ENCODE results near the gene TUBB4B.
"Not testable (repeated sequence)": the region's sequence is repeated elsewhere in the genome, so short reads cannot be mapped to it uniquely, and the experiment has no call there.

The TUBB4B gene

DNA sequence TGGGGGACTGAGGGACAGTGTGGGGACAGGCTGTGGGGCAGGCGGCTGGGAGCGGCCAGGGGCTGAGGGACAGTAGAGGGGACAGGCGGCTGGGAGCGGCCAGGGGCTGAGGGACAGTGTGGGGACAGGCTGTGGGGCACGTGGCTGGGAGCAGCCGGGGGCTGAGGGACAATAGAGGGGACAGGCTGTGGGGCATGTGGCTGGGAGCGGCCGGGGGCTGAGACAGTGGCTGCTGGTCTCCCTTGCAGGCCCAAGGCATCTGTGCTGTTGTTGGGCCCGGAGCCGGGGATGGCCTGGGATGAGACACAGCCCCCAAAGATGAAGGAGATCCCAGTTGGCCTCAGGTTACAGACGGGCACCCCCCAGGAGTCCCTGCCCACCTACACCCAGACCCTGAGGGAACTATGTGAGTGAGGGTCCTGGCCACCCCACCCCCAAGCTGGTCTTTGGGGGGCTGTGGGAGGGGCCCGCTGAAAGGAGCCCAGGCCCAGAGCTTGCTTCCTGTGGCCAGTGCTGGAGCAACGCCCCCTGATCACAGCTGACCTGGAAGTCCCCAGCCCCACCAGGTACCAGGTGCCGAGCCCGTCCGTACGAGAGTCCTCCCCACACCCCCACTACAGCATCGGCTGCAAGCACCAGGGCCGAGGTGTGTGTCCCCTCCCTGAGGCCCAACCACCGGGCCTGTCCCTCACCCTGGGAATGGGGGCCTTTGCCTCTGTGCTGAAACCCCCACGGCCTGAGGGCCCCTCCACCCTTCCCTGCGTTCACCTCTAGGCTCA lies 10.6 kb downstream of the TUBB4B start:
- no peak for DNase-seq (ENCODE audit: low read depth, low spot score)

- no peak for DNase-seq (ENCODE audit: low read depth, low spot score)
Observed at GRCh38 chr9:137252555-137253506, 11.7 kb downstream of the TUBB4B start.

- no peak for DNase-seq (ENCODE audit: low read depth, low spot score)
Observed at GRCh38 chr9:137253717-137254623, 12.9 kb downstream of the TUBB4B start.

DNA sequence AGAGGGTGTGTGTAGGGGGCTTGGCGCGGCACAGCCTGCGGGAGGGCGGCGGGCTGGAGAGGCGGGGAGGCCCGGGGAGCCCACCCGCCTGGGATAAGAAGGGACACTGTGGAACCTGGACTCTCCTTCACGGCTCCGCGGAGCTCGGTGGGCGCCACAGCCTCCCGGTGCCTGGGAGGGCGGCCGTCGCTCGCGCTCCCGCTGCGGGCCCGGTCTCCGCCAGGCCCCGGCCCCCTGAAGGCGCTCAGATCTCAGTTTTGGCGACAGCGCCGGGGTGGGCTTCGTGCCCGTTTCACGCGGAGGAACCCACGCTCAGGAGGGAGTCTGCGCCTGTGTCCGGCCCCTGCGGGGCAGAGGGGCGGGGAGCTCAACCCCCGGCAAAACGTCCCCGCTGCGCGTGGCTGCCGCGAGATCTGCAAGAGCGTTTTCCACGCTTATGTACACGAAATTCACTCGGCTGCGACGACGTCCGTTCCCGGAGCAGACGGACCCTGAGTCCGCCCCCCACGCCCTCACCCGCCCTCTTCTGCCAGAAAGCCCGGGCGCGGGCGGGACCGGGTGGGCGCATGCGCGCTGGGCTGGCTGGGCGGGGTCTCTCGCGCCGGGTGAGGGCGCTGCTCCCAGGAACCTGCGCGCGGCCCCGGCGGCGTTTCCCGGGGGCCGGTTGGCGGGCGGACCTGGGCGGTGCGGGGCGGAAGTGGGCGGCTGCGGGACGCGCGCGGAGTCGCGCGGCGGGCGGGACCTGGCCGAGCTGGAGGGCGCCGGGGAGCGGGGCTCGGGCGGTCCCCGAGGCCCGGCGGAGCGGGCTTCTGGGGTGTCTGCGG lies 13.7 kb downstream of the TUBB4B start, which contains the start of gene NELFB:
Gene NELFB, plus strand, starts transcription at position 704 of the 824 bp plus-strand sequence.
- DNase-seq (ENCODE audit: low read depth, low spot score) = no peak

GRCh38 chr9:137255448-137256114 lies 14.5 kb downstream of the TUBB4B start:
- no peak for DNase-seq (ENCODE audit: low read depth, low spot score)

DNA sequence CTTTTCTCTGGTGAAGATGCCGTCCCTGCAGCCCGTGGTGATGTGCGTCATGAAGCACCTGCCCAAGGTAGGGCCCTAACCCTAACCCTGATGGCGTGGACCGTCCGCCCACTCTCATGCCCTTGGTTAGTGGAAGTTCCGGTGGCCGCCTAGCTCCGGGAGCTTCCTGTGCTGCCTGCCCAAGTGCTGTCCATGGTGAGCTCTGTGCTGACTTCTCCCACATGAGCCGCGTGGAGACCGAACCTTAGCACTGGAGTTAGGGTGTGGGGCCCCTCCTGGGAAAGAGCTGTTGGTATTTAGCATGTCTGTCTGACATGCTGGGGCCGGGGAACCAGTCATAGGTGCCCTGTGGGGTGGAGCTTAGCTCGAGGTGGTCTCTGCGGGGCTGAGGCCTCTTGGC lies 15.3 kb downstream of the TUBB4B start:
- DNase-seq (ENCODE audit: low read depth, low spot score) = no peak

DNA sequence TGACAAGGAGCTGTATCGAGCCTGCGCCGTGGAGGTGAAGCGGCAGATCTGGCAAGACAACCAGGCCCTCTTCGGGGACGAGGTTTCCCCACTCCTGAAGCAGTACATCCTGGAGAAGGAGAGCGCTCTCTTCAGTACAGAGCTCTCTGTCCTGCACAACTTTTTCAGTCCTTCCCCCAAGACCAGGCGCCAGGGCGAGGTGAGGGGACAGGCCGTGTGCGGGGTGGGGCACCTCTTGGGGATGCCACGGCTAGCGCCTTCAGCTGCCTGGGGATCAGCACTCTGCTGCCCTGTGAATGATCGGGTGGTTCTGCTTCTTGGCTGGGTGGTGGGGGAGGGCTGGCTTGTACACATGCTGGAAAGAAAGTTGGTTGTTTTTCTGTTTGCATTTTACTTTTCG lies 15.8 kb downstream of the TUBB4B start:
- DNase-seq (ENCODE audit: low read depth, low spot score) = no peak

GRCh38 chr9:137262173-137262908 lies 21.3 kb downstream of the TUBB4B start:
- DNase-seq (ENCODE audit: low read depth, low spot score) = not testable (repeated sequence)

GRCh38 chr9:137262909-137263285 lies 21.8 kb downstream of the TUBB4B start:
- no peak for DNase-seq (ENCODE audit: low read depth, low spot score)

GRCh38 chr9:137263506-137263905 lies 22.4 kb downstream of the TUBB4B start:
- no peak for DNase-seq (ENCODE audit: low read depth, low spot score)

DNA sequence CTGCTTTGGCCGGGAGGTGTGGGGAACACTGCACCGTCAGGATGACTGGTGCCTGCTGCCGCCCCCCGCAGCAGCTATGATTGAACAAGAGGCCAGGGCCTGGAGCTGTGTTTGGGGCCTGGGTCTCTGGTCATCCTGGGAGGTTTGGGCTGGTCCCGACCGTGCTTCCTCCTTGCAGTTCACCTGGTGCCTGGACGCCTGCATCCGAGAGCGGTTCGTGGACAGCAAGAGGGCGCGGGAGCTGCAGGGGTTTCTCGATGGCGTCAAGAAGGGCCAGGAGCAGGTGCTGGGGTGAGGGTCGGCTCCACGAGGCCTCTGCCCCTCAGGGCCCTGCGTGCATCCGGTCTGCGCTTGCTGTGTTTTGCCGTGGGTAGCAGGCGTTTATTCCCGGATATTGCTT lies 23.0 kb downstream of the TUBB4B start:
- no peak for DNase-seq (ENCODE audit: low read depth, low spot score)

DNA sequence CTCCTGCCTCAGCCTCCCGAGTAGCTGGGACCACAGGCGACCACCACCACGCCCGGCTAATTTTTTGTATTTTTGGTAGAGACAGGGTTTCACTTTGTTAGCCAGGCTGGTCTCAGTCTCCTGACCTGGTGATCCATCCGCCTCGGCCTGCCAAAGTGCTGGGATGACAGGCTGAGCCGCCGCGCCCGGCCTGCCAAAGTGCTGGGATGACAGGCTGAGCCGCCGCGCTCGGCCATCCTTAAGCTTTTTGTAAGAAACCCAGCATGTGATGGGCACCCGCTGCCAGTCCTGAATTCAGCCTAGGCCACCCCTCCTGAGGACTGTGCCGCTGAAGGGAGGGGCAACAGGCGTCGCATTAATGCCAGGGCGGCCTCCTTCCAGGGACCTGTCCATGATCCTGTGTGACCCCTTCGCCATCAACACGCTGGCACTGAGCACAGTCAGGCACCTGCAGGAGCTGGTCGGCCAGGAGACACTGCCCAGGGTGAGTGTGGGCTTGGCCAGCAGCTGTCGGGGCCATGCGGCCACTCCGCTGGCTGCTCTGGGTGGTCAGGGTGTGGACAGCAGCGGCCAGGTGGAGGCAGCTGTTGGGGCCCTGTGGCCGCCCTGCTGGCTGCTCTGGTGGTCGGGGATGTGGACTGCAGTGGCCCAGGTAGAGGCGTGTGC lies 24.5 kb downstream of the TUBB4B start:
- DNase-seq (ENCODE audit: low read depth, low spot score) = no peak

DNA sequence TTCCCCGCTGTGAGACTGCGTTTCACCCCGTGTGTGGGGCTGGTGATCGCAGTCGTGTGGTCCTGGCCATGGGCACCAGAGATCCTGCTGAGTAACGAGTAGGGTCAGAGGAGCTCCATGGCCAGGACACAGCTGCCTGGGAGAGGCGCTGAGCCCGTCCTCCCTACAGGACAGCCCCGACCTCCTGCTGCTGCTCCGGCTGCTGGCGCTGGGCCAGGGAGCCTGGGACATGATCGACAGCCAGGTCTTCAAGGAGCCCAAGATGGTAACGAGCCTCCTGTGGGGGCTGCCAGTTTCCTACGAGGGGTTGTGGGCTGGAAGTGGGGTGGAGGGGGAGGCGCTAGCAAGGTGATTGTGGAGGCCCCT lies 25.1 kb downstream of the TUBB4B start:
- DNase-seq (ENCODE audit: low read depth, low spot score) = no peak

DNA sequence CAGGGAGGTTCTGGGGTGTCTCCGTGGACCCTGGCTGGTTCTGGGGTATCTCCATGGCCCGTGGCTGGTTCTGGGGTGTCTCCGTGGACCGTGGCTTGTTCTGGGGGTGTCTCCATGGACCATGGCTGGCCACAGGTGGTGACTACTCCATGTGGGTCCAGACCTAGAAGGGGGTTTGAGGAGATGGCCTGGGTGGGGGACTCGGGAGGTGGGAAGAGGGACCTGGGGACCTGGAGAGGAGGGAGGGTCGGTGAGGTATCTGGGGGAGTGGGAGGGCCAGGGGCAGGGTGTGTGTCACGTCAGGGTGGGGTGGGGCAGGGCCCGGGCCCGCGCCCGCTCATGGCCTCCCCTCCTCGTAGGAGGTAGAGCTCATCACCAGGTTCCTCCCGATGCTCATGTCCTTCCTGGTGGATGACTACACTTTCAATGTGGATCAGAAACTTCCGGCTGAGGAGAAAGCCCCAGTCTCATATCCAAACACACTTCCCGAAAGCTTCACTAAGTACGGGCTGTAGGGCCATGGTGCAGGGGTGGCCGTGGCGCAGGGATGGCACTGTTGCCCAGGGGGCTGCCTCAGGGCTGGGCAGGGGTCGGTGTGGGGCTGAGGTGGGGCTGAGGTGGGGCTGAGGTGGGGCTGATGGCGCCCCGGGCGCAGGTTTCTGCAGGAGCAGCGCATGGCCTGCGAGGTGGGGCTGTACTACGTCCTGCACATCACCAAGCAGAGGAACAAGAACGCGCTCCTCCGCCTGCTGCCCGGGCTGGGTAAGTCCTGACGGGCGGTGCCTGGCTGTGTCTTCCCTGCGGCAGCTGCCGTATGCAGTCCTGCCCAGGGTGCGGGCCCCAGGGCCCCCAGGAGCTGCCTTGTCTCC lies 25.7 kb downstream of the TUBB4B start:
- no peak for DNase-seq (ENCODE audit: low read depth, low spot score)

GRCh38 chr9:137267933-137268355 lies 26.9 kb downstream of the TUBB4B start:
- no peak for DNase-seq (ENCODE audit: low read depth, low spot score)

DNA sequence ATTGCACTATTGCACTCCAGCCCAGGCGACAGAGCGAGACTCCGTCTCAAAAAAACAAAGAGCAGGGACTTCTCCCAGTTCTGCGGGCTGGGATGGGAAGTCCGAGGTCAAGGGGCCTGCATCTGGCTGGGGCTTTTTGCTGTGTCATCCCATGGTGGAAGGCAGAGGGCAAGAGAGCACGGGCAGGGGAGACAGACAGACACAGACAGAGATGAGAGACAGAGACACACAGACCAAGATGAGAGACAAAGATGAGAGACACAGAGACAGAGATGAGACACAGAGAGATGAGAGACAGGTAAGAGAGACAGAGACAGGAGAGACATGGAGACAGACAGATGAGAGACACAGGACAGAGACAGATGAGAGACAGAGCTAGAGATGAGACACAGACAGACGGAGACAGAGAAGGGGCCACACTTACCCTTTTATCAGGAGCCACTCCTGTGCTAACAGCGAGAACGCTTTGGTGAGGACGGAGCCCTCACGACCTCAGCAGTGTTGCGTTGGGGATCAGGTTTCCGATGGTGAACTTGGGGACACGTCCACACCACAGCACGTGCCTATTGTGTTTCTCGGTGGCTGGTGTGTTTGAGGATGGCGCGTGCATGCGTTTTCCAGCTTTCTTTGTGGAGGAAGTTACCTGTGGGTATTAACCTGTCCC lies 27.6 kb downstream of the TUBB4B start:
- DNase-seq (ENCODE audit: low read depth, low spot score) = no peak

DNA sequence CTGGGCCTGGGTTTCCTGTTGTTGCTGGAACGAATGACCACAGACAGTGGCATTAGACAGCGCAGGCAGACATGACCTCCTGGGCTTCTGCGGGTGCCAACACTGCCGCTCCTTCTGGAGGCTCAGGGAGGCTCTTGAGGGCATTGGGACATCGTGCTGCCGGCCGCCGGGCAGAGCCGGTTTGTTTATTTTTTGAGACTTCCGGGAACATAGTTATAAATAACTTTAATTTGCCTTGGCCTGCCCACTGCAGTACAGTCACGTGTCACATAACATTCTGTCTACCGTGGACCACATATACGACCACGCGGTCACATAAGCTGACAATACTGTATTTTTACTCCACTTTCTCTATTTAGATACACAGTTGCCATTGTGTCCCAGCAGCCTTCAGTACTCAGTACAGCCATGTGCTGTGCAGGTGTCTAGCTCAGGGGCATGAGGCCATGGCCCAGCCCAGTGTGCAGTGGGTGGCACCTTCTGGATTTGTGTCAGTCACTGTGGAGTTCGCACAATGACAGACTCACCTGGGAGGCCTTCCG lies 28.2 kb downstream of the TUBB4B start:
- no peak for DNase-seq (ENCODE audit: low read depth, low spot score)
